GM23338 (cell line): ENCODE data around the gene ACVR1C. TPM values are rescaled to one million over a fixed set of nuclear protein-coding genes. Genes with fewer than 3 reads are reported as not detected.

Experiments
- ATAC-seq: fragments of 200-7000 bp; cut with Tn5 transposase; 3 replicates; pipeline ENCODE4 v1.9.1; 2020
- DNase-seq: peaks from one replicate; pipeline ENCODE4 v3.0.0-alpha.2; 2015; ENCODE audit warnings: low spot score
- H2AFZ ChIP-seq: fragments of 200-600 bp; sonication (generic); 2 replicates; pipeline ENCODE4 v1.8.0; 2016; ENCODE audit warnings: antibody characterized with exemption, mild to moderate bottlenecking, moderate library complexity
- H3F3A ChIP-seq: fragments of 200-600 bp; sonication (generic); replicated peaks from 2 replicates; pipeline ENCODE4 v1.8.0; 2017; ENCODE audit warnings: antibody characterized with exemption, mixed run types, low read depth
- H3K27ac ChIP-seq: fragments of 200-600 bp; sonication (generic); 2 replicates; pipeline ENCODE4 v1.6.1; 2016; ENCODE audit warnings: low read depth
- H3K27me3 ChIP-seq: fragments of 200-600 bp; sonication (generic); 2 replicates; pipeline ENCODE4 v1.8.0; 2016; ENCODE audit warnings: mild to moderate bottlenecking, mixed run types, moderate library complexity; ENCODE audit not compliant: insufficient read depth
- H3K36me3 ChIP-seq: fragments of 200-600 bp; sonication (generic); 2 replicates; pipeline ENCODE4 v1.8.0; 2016; ENCODE audit warnings: mild to moderate bottlenecking; ENCODE audit not compliant: insufficient read depth
- H3K4me1 ChIP-seq: fragments of 200-600 bp; sonication (generic); 2 replicates; pipeline ENCODE4 v1.8.0; 2016; ENCODE audit warnings: mild to moderate bottlenecking, moderate library complexity; ENCODE audit not compliant: insufficient read depth
- H3K4me2 ChIP-seq: fragments of 200-600 bp; sonication (generic); 2 replicates; pipeline ENCODE4 v1.7.1; 2017; ENCODE audit warnings: mixed run types
- H3K4me3 ChIP-seq: fragments of 200-600 bp; sonication (generic); 2 replicates; pipeline ENCODE4 v1.6.1; 2016; ENCODE audit warnings: mixed run types
- H3K79me2 ChIP-seq: fragments of 200-600 bp; sonication (generic); replicated peaks from 2 replicates; pipeline ENCODE4 v1.8.0; 2017; ENCODE audit warnings: mild to moderate bottlenecking; ENCODE audit not compliant: insufficient read depth
- H3K9me2 ChIP-seq: fragments of 200-600 bp; sonication (generic); 2 replicates; pipeline ENCODE4 v1.8.0; 2017; ENCODE audit not compliant: insufficient read depth
- H4K20me1 ChIP-seq: fragments of 200-600 bp; sonication (generic); replicated peaks from 2 replicates; pipeline ENCODE4 v1.8.0; 2017; ENCODE audit warnings: mild to moderate bottlenecking; ENCODE audit not compliant: insufficient read depth
- H3K27ac Mint-ChIP-seq: 2 replicates; pipeline ENCODE4 v1.8.0; 2020; ENCODE audit warnings: inconsistent platforms, mild to moderate bottlenecking, moderate library complexity, mixed read lengths
- H3K27me3 Mint-ChIP-seq: 3 replicates; pipeline ENCODE4 v1.8.0; 2022; ENCODE audit warnings: low read depth, mild to moderate bottlenecking, moderate library complexity, mixed read lengths, inconsistent platforms; ENCODE audit not compliant: insufficient read depth, poor library complexity
- H3K36me3 Mint-ChIP-seq: 3 replicates; pipeline ENCODE4 v1.8.0; 2021; ENCODE audit warnings: low read depth, mild to moderate bottlenecking, inconsistent platforms, moderate library complexity, mixed read lengths
- H3K4me1 Mint-ChIP-seq: 3 replicates; pipeline ENCODE4 v1.8.0; 2020; ENCODE audit warnings: mild to moderate bottlenecking, inconsistent platforms, mixed read lengths
- H3K4me3 Mint-ChIP-seq: 3 replicates; pipeline ENCODE4 v1.8.0; 2021; ENCODE audit warnings: moderate library complexity, mild to moderate bottlenecking, inconsistent platforms, mixed read lengths
- H3K9me3 Mint-ChIP-seq: 3 replicates; pipeline ENCODE4 v1.8.0; 2020; ENCODE audit warnings: moderate library complexity, mild to moderate bottlenecking, inconsistent platforms, mixed read lengths
- CREB1 ChIP-seq: fragments of 250-450 bp; sonication (Bioruptor Pico); IDR thresholded peaks from 2 replicates; pipeline ENCODE4 v1.5.0; 2020; ENCODE audit warnings: low read depth, mild to moderate bottlenecking, moderate library complexity
- EZH2 ChIP-seq: fragments of 200-600 bp; sonication (generic); IDR thresholded peaks from one replicate; pipeline ENCODE4 v1.8.0; 2017; ENCODE audit warnings: antibody characterized with exemption, mild to moderate bottlenecking, low read depth; ENCODE audit not compliant: unreplicated experiment
- EZH2phosphoT487 ChIP-seq: fragments of 200-600 bp; sonication (generic); IDR thresholded peaks from one replicate; pipeline ENCODE4 v1.8.1; 2018; ENCODE audit warnings: antibody characterized with exemption; ENCODE audit not compliant: unreplicated experiment
- JUNB ChIP-seq: IDR thresholded peaks from one replicate; pipeline ENCODE4 v1.6.1; 2016; ENCODE audit warnings: antibody characterized with exemption; ENCODE audit not compliant: unreplicated experiment
- NANOG ChIP-seq: IDR thresholded peaks from 2 replicates; pipeline ENCODE4 v1.6.1; 2016; ENCODE audit warnings: antibody characterized with exemption, borderline replicate concordance
- POLR2AphosphoS5 ChIP-seq: IDR thresholded peaks from 2 replicates; pipeline ENCODE4 v1.6.1; 2016; ENCODE audit warnings: antibody characterized with exemption, low read depth
- STAT1 ChIP-seq: IDR thresholded peaks from one replicate; pipeline ENCODE4 v1.6.1; 2016; ENCODE audit warnings: antibody characterized with exemption; ENCODE audit not compliant: unreplicated experiment
- ZNF114 ChIP-seq: fragments of 250-450 bp; sonication (Bioruptor Pico); IDR thresholded peaks from 2 replicates; pipeline ENCODE4 v1.5.0; 2020; ENCODE audit warnings: mild to moderate bottlenecking, moderate library complexity
- ZNF331 ChIP-seq: fragments of 250-450 bp; sonication (Bioruptor Pico); IDR thresholded peaks from 2 replicates; pipeline ENCODE4 v1.5.0; 2020; ENCODE audit warnings: low read depth, mild to moderate bottlenecking, moderate library complexity
- polyA plus RNA-seq: library from polyadenylated mRNA; unstranded; fragments of >200 nt; fragmentation: Nextera tagmentation; extraction: Ambion mirVana; gene quantifications from 2 replicates; pipeline ENCODE4 v1.2.1, GENCODE V29; 2016
- total RNA-seq: library from RNA; depleted of rRNA; stranded (reverse); fragments of >200 nt; shearing (Covaris generic); gene quantifications from 2 replicates; pipeline ENCODE4 v1.2.3, GENCODE V29; 2014
- TF ChIP-seq, protein P1 (sequence below), 2 experiments: fragments of 200-600 bp in 1 of 2; sonication (generic) in 1 of 2; conservative IDR thresholded peaks; 2 replicates each; pipeline versions ENCODE4 v1.5.1 to v1.6.1; 2016 to 2017; ENCODE audit warnings: antibody characterized with exemption in 2 of 2, low read depth in 2 of 2, mild to moderate bottlenecking in 2 of 2, moderate library complexity in 1 of 2
- TF ChIP-seq, protein P2 (sequence below): IDR thresholded peaks from 2 replicates; pipeline ENCODE4 v1.6.1; 2016; ENCODE audit warnings: antibody characterized with exemption
- TF ChIP-seq, protein P3 (sequence below): IDR thresholded peaks from one replicate; pipeline ENCODE4 v1.6.1; 2018; ENCODE audit warnings: antibody characterized with exemption; ENCODE audit not compliant: unreplicated experiment
- TF ChIP-seq, protein P4 (sequence below): fragments of 250-450 bp; sonication (Bioruptor Pico); IDR thresholded peaks from 2 replicates; pipeline ENCODE4 v1.5.0; 2020; ENCODE audit warnings: mild to moderate bottlenecking, moderate library complexity

ACVR1C gene
- total and polyA plus RNA-seq, 2 experiments from 2014 or later: 0.61 to 0.94 TPM

DNA sequence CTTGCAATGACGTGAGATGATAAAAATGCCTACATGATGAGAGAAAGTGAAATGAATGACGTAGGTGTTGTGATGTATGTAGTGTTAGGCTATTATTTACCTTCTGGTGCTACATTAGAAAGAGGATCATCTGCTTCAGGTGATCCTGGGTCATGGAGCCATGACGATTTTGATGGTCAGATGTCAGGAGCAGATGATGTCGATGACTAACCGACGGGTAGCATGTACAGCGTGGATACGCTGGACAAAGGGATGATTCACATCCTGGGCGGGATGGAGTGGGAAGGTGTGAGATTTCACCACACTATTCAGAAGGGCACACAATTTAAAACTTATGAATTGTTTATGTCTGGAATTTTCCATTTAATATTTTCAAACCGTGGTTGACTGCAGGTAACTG, 43.5 kb upstream of the ACVR1C start:
- Histone ChIP-seq H3K4me2 (no peak overlapping the region), H3K9me2 (no peaks in the 10 kb centered on the region; the same call in 1 of the 2 replicates), H3K27me3 (no peaks in the 10 kb centered on the region), H3K4me1 (no peaks in the 10 kb centered on the region), H3K36me3 (no peaks in the 10 kb centered on the region), H3K4me3 (no peak overlapping the region), H2AFZ (no peak overlapping the region), H3K79me2 (no peaks in the 10 kb centered on the region), H3K27ac (no peak overlapping the region), H4K20me1 (no peaks in the 10 kb centered on the region), H3F3A (no peaks in the 10 kb centered on the region)
- TF ChIP-seq JUNB (no peak), EZH2 (no peak), ZNF114 (CRISPR knock-in tag) (no peak), NANOG (no peak), POLR2AphosphoS5 (no peak), CREB1 (CRISPR knock-in tag) (no peak), EZH2phosphoT487 (no peak), ZNF331 (CRISPR knock-in tag) (no peak), STAT1 (no peak)
- TF ChIP-seq, protein P1, sequence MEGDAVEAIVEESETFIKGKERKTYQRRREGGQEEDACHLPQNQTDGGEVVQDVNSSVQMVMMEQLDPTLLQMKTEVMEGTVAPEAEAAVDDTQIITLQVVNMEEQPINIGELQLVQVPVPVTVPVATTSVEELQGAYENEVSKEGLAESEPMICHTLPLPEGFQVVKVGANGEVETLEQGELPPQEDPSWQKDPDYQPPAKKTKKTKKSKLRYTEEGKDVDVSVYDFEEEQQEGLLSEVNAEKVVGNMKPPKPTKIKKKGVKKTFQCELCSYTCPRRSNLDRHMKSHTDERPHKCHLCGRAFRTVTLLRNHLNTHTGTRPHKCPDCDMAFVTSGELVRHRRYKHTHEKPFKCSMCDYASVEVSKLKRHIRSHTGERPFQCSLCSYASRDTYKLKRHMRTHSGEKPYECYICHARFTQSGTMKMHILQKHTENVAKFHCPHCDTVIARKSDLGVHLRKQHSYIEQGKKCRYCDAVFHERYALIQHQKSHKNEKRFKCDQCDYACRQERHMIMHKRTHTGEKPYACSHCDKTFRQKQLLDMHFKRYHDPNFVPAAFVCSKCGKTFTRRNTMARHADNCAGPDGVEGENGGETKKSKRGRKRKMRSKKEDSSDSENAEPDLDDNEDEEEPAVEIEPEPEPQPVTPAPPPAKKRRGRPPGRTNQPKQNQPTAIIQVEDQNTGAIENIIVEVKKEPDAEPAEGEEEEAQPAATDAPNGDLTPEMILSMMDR (conservative IDR thresholded peaks at IDR 0.05; ENCODE audit: low read depth in 2 of 2): no peak
- TF ChIP-seq, protein P2, sequence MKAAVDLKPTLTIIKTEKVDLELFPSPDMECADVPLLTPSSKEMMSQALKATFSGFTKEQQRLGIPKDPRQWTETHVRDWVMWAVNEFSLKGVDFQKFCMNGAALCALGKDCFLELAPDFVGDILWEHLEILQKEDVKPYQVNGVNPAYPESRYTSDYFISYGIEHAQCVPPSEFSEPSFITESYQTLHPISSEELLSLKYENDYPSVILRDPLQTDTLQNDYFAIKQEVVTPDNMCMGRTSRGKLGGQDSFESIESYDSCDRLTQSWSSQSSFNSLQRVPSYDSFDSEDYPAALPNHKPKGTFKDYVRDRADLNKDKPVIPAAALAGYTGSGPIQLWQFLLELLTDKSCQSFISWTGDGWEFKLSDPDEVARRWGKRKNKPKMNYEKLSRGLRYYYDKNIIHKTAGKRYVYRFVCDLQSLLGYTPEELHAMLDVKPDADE: no peak
- TF ChIP-seq, protein P3, sequence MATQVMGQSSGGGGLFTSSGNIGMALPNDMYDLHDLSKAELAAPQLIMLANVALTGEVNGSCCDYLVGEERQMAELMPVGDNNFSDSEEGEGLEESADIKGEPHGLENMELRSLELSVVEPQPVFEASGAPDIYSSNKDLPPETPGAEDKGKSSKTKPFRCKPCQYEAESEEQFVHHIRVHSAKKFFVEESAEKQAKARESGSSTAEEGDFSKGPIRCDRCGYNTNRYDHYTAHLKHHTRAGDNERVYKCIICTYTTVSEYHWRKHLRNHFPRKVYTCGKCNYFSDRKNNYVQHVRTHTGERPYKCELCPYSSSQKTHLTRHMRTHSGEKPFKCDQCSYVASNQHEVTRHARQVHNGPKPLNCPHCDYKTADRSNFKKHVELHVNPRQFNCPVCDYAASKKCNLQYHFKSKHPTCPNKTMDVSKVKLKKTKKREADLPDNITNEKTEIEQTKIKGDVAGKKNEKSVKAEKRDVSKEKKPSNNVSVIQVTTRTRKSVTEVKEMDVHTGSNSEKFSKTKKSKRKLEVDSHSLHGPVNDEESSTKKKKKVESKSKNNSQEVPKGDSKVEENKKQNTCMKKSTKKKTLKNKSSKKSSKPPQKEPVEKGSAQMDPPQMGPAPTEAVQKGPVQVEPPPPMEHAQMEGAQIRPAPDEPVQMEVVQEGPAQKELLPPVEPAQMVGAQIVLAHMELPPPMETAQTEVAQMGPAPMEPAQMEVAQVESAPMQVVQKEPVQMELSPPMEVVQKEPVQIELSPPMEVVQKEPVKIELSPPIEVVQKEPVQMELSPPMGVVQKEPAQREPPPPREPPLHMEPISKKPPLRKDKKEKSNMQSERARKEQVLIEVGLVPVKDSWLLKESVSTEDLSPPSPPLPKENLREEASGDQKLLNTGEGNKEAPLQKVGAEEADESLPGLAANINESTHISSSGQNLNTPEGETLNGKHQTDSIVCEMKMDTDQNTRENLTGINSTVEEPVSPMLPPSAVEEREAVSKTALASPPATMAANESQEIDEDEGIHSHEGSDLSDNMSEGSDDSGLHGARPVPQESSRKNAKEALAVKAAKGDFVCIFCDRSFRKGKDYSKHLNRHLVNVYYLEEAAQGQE: no peak
- TF ChIP-seq, protein P4, sequence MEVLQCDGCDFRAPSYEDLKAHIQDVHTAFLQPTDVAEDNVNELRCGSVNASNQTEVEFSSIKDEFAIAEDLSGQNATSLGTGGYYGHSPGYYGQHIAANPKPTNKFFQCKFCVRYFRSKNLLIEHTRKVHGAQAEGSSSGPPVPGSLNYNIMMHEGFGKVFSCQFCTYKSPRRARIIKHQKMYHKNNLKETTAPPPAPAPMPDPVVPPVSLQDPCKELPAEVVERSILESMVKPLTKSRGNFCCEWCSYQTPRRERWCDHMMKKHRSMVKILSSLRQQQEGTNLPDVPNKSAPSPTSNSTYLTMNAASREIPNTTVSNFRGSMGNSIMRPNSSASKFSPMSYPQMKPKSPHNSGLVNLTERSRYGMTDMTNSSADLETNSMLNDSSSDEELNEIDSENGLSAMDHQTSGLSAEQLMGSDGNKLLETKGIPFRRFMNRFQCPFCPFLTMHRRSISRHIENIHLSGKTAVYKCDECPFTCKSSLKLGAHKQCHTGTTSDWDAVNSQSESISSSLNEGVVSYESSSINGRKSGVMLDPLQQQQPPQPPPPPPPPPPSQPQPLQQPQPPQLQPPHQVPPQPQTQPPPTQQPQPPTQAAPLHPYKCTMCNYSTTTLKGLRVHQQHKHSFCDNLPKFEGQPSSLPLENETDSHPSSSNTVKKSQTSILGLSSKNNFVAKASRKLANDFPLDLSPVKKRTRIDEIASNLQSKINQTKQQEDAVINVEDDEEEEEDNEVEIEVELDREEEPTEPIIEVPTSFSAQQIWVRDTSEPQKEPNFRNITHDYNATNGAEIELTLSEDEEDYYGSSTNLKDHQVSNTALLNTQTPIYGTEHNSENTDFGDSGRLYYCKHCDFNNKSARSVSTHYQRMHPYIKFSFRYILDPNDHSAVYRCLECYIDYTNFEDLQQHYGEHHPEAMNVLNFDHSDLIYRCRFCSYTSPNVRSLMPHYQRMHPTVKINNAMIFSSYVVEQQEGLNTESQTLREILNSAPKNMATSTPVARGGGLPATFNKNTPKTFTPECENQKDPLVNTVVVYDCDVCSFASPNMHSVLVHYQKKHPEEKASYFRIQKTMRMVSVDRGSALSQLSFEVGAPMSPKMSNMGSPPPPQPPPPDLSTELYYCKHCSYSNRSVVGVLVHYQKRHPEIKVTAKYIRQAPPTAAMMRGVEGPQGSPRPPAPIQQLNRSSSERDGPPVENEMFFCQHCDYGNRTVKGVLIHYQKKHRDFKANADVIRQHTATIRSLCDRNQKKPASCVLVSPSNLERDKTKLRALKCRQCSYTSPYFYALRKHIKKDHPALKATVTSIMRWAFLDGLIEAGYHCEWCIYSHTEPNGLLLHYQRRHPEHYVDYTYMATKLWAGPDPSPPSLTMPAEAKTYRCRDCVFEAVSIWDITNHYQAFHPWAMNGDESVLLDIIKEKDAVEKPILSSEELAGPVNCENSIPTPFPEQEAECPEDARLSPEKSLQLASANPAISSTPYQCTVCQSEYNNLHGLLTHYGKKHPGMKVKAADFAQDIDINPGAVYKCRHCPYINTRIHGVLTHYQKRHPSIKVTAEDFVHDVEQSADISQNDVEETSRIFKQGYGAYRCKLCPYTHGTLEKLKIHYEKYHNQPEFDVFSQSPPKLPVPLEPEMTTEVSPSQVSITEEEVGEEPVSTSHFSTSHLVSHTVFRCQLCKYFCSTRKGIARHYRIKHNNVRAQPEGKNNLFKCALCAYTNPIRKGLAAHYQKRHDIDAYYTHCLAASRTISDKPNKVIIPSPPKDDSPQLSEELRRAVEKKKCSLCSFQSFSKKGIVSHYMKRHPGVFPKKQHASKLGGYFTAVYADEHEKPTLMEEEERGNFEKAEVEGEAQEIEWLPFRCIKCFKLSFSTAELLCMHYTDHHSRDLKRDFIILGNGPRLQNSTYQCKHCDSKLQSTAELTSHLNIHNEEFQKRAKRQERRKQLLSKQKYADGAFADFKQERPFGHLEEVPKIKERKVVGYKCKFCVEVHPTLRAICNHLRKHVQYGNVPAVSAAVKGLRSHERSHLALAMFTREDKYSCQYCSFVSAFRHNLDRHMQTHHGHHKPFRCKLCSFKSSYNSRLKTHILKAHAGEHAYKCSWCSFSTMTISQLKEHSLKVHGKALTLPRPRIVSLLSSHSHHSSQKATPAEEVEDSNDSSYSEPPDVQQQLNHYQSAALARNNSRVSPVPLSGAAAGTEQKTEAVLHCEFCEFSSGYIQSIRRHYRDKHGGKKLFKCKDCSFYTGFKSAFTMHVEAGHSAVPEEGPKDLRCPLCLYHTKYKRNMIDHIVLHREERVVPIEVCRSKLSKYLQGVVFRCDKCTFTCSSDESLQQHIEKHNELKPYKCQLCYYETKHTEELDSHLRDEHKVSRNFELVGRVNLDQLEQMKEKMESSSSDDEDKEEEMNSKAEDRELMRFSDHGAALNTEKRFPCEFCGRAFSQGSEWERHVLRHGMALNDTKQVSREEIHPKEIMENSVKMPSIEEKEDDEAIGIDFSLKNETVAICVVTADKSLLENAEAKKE (CRISPR knock-in tag): no peak
- H3K36me3 Mint-ChIP-seq: no peaks in the 10 kb centered on the region
- no peak overlapping the region for H3K4me3 Mint-ChIP-seq
- no peak overlapping the region for H3K27ac Mint-ChIP-seq
- no peaks in the 10 kb centered on the region; the same call in 2 of the 3 replicates for H3K9me3 Mint-ChIP-seq
- DNase-seq: no peak
- H3K4me1 Mint-ChIP-seq: no peaks in the 10 kb centered on the region
- peaks cover 9% of the 10 kb centered on the region for H3K27me3 Mint-ChIP-seq
- no peak for ATAC-seq
